ENCODE results near the gene TTC39A. TPM values are rescaled to one million over a fixed set of nuclear protein-coding genes. Genes with fewer than 3 reads are reported as not detected.

Gene TTC39A
- total RNA-seq, 1 experiment from 2014 or later = 36.3 TPM

GRCh38 chr1:51298322-51298705, 32.0 kb downstream of the TTC39A start:
- DNase-seq (ENCODE audit: low spot score) = no peak

GRCh38 chr1:51297401-51298321, 32.7 kb downstream of the TTC39A start:
- DNase-seq (ENCODE audit: low spot score) = peak; percentile 48

GRCh38 chr1:51296383-51297357, 33.7 kb downstream of the TTC39A start:
- DNase-seq (ENCODE audit: low spot score) = peak; percentile 93

GRCh38 chr1:51295926-51296325, 34.4 kb downstream of the TTC39A start:
- no peak for DNase-seq (ENCODE audit: low spot score)

GRCh38 chr1:51294566-51295184, 35.7 kb downstream of the TTC39A start:
- no peak for DNase-seq (ENCODE audit: low spot score)

GRCh38 chr1:51293898-51294515, 36.4 kb downstream of the TTC39A start:
- DNase-seq (ENCODE audit: low spot score) = no peak

GRCh38 chr1:51290489-51290847, 39.9 kb downstream of the TTC39A start:
- no peak for DNase-seq (ENCODE audit: low spot score)

- DNase-seq (ENCODE audit: low spot score) = no peak
Observed at GRCh38 chr1:51289676-51290488, 40.5 kb downstream of the TTC39A start.

GRCh38 chr1:51288578-51288977, 41.8 kb downstream of the TTC39A start:
- DNase-seq (ENCODE audit: low spot score) = no peak

- no peak for DNase-seq (ENCODE audit: low spot score)
Observed at GRCh38 chr1:51287966-51288365, 42.4 kb downstream of the TTC39A start.

- no peak for DNase-seq (ENCODE audit: low spot score)
Observed at GRCh38 chr1:51285055-51285454, 45.3 kb downstream of the TTC39A start.

GRCh38 chr1:51284487-51284954, 45.8 kb downstream of the TTC39A start:
- DNase-seq (ENCODE audit: low spot score) = peak; percentile 38

- DNase-seq (ENCODE audit: low spot score) = no peak
Observed at GRCh38 chr1:51283979-51284378, 46.4 kb downstream of the TTC39A start.

GRCh38 chr1:51282605-51283004, 47.8 kb downstream of the TTC39A start:
- DNase-seq (ENCODE audit: low spot score) = no peak

- no peak for DNase-seq (ENCODE audit: low spot score)
Observed at GRCh38 chr1:51281807-51282206, 48.6 kb downstream of the TTC39A start.

- no peak for DNase-seq (ENCODE audit: low spot score)
Observed at GRCh38 chr1:51280321-51280978, 49.9 kb downstream of the TTC39A start.

GRCh38 chr1:51276286-51276685, 54.1 kb downstream of the TTC39A start:
- DNase-seq (ENCODE audit: low spot score) = no peak

- no peak for DNase-seq (ENCODE audit: low spot score)
Observed at GRCh38 chr1:51274676-51275075, 55.7 kb downstream of the TTC39A start.

GRCh38 chr1:51272916-51273315, 57.4 kb downstream of the TTC39A start:
- DNase-seq (ENCODE audit: low spot score) = no peak

- DNase-seq (ENCODE audit: low spot score) = no peak
Observed at GRCh38 chr1:51270751-51271150, 59.6 kb downstream of the TTC39A start.
